HG03039 (cell line): ENCODE results near the gene FANCG.

Source experiments
- ATAC-seq: cut with Tn5 transposase; IDR thresholded peaks from one replicate; pipeline ENCODE4 v1.9.1; 2021; ENCODE audit warnings: mild to moderate bottlenecking, moderate library complexity; ENCODE audit not compliant: unreplicated experiment

The FANCG gene

GRCh38 chr9:35079426-35080341 is at the start of gene FANCG:
TSS of gene FANCG (minus strand) at chr9:35079942. CDS start at chr9:35079524, 418 bp downstream.
- ATAC-seq: peak; percentile 86

GRCh38 chr9:35116898-35117551 is 37.3 kb upstream of the FANCG start:
- peak; percentile 42 for ATAC-seq

DNA sequence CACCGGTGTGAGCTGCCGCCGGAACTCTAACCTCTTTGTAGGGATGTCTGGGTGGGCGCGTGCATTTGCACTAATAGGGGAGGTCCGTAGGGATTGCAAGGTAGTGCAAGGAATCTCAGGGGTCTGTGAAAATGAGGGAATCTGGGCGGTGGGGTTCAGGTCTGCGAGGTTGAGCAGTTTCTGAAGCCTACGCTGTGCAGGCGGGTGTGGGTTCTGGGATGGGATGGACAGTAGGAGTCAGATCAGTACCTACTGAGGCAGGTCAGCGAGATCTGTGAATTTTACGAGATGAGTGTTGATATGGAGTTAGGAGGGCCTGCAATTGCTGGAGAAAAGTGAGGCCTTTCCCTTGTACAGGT is 36.8 kb upstream of the FANCG start:
- ATAC-seq: no peak

DNA sequence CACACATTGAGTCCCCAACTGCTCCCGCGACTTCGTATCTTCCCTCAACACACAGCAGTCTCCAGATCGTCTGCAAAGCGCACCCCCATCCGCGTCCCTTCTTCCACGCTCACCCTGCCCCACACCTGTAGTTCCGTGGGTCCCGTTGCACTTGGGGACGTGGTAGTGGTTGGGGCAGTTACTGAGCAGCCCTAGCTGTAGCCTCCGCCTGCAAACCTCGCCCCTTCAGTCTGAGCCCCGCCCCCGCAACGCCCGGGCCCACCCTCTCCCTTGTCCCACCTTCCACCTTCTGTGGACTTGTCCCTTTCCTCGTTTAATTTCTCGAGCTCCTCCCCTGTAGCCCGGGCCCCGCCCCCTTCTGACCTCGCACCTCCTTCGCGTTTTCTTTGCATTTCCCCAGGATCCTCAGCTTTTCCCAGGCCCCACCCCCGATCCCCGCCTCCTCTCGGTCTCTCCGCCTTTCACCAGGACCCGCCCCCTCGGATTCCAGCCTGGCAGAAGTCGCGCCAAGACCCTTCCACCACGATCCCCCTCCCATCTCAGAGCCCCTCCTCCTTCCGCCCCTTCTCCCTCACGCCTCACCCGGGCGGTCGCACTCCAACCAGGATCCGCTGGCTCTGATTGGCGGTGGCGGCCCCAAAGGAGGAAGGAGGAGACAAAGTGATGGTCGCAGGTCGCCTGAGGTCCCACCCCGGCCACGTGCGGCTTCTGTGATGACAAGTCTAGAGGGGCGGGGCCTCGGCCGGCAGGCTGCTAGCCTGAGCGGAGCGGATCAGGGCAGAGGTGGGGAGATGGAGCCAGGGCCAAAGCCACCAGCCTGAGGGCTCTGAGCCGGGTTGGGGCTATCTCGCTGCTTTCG is 36.2 kb upstream of the FANCG start, which contains the start of gene ATOSB:
Gene ATOSB (minus strand): TSS at position 183 of the 859 bp plus-strand sequence. CDS start 7,588 bp downstream, outside the sequence.
- ATAC-seq: peak; percentile 51

GRCh38 chr9:35114840-35115628 is 35.3 kb upstream of the FANCG start:
- ATAC-seq: no peak

- ATAC-seq: no peak
Observed at GRCh38 chr9:35114113-35114839, 34.5 kb upstream of the FANCG start.

DNA sequence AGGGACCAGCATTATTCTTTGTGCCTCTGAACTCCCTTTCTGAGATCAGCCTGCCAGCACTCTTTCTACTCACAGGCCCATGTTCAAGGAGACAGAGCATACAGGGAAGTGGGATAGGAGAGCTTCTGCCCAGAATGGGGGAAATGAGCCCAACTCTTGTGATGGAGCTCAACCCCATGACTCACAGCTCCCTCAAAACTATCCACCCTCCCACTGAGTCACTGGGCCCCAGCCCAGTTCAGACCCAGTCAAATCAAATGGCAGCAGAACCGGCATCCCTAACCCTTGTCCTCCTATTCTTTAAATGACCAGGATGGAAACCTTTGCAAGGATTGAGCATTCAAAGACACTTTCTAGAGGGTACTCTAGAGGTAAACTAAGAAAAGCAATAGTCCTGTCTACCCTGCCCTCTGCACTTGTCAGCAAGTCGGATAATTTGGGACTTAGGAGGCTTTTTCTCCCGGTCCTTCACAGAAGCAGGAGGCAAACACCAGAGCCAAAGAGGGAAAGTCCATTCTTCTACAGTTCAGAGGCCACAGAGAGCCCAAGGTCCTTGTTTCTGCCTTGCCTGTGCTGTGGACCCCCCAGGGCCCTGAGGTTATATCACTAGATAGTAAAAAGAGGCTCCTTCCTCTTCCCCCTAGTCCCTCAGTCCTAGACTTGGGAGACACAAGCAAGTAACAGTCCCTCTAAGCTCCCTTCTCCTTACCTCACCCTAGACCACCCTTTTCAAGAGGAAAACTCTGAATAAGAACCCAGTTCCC is 32.7 kb upstream of the FANCG start:
- no peak for ATAC-seq

GRCh38 chr9:35111001-35111933 is 31.5 kb upstream of the FANCG start:
- ATAC-seq: peak; percentile 78

- no peak for ATAC-seq
Observed at GRCh38 chr9:35110327-35110761, 30.6 kb upstream of the FANCG start.

GRCh38 chr9:35108946-35109575 is 29.3 kb upstream of the FANCG start:
- no peak for ATAC-seq

DNA sequence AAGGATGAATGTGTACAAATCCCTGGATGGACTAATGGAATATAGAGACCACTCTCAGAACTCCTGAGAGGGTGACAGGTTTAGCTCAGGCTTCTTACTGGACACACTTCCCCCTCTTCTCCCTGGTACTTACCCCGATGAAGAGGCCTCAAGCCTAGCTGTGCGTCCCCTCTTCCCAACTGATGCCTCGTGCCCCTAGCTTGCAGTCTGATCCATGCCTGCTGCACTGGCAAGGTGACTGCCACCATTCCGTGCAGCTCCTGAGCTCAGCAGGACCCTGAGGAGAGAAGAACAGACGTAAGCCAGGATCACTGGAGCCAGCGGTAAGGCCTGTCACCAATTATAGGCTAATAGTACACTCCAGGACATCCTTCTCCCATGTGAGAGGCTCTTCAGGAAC is 28.7 kb upstream of the FANCG start:
- ATAC-seq: no peak

- ATAC-seq: no peak
Observed at GRCh38 chr9:35107297-35108290, 27.9 kb upstream of the FANCG start.

- no peak for ATAC-seq
Observed at GRCh38 chr9:35106343-35106730, 26.6 kb upstream of the FANCG start.

DNA sequence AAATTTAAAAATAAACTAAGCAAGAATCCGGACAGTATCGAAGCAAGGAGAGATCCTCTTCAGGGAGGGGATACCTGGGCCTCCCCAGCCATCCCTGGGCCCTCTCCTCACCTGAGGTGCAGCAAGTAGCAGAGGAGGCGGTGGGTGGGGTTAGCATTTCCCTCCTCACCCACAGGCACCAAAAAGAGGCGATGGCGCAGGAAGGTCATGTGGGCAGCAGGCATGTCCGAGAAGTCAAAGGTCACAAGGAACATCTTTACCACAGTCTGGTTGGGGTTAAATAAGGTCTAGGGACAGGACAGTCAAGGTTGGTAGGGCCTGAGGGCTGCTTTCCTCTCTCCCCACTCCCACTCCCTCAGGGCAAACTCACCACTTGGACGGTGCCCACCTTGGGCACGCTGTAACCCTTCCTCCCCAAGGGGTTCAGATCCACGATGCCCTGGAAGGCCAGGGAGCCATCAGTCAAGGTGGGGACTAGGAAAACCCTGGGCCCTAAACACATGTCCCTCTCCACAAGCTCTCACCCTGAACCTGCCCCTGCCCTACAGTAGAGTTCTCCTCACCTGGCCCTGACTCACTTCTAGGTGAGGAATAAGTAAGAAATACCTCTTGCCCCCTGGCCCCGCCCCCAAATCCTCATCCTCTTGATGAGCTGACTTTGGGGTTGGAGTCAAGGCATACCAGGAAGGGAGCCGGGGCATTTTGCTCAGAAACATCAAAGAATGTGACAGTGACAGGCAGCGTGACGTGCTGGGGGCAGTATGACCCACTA is 26.0 kb upstream of the FANCG start:
- no peak for ATAC-seq

DNA sequence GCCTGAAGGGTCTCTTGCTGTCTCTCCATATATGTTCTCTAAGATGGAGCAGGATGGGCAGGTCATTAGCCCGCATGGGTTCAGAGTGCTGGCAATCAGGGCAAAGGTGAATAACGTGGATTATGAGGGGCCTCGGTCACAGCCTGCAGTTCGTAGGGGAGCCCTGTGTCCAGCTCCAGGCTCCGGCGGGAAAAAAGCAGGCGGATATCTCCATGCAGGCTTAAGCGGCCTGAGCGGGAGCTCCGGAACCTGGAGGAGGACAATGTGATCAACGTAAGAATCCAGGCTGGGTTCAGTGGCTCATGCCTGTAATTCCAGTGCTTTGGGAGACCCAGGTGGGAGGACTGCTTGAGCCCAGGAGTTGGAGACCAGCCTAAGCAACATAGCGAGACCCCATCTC is 25.4 kb upstream of the FANCG start:
- no peak for ATAC-seq
